Measurements from ENCODE around the gene PLLP. TPM values are rescaled to one million over a fixed set of nuclear protein-coding genes. Genes with fewer than 3 reads are reported as not detected.
A peak's percentile ranks its signal among the peaks of the same experiment; 100 is the strongest.

PLLP gene
- total and polyA plus RNA-seq, 10 of the 15 experiments (the other 5 are each of a cell fraction or from before 2014, with no cell fraction given), result 0.21 to 5.8 (median 0.67) TPM

DNA sequence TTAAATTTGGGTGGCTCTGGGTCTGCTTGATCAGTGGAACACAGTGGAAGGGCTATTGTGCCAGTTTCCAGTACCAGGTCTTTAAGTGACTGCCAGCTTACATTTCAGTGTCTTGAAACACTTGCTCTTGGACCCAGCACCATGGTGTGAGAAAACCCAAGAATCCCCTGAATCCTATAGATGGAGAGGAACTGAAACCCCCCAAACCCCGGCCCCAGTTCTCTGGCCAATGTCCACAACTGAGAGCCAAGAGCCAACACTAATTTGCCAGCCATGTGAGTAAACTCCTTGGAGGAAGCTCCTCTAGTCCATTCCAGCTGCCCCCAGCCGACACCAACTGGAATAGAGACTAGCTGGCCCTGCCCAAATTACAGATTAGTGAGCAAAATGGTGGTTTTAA, 41.8 kb downstream of the PLLP start:
- intact Hi-C loops (cut with micrococcal nuclease; ENCODE audit: unreplicated experiment), result no loop called here
- CTCF ChIA-PET, result interaction anchor here (0.5 to 4.3 kb wide), 2 partner anchors 57 to 210 kb away, joined by 3 to 19 read pairs; no protein-coding TSS in a partner anchor
- no peak for FAIRE-seq

DNA sequence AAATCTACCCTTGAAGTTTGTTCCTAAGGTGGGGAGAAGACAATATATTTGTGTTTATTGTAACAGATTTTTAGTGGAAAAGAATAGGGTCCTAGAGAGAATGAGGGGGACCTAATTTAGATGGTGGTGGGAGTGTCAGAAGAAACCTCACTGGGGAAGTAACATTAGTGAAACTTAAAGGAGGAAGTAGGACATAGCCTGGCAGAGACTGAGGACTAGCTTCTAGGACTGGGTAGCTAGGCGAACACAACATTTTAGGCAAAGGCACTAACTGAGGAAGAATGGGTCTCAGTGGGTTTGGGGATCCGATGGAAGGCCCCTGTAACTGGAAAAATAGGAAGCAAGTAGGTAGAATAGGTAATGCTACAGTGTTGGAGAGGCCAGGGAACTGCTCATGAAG, 43.6 kb downstream of the PLLP start:
- Histone ChIP-seq H3K9me3 (replicated peaks; ENCODE audit: control insufficient read depth, insufficient read depth, low read length) (no peaks in the 10 kb centered on the region), H3K27me3 (replicated peaks in 1 of 2; ENCODE audit: control insufficient read depth in 2 of 2, insufficient read depth in 2 of 2, low read length in 1 of 2) (no peaks in the 10 kb centered on the region), H3K36me3 (ENCODE audit: control insufficient read depth in 2 of 2, insufficient read depth in 2 of 2, low read length in 1 of 2) (peaks cover 0 to 18% of the 10 kb centered on the region in 2 experiments; a peak in 2 of 4 replicates), H3K79me2 (ENCODE audit: control insufficient read depth, insufficient read depth, low read length) (peaks cover 3% of the 10 kb centered on the region), H3K4me3 (no peak overlapping the region), H3K4me1 (ENCODE audit: control insufficient read depth, insufficient read depth, low read length) (peaks cover 17% of the 10 kb centered on the region; the same call in 1 of the 2 replicates), H2AFZ (ENCODE audit: control insufficient read depth, low read depth, low read length) (no peak overlapping the region), H3K4me2 (ENCODE audit: control insufficient read depth, insufficient read depth) (no peak overlapping the region), H3K9ac (ENCODE audit: control insufficient read depth, insufficient read depth, low read length) (no peak overlapping the region), H4K20me1 (ENCODE audit: control insufficient read depth, insufficient read depth) (no peaks in the 10 kb centered on the region), H3K27ac (ENCODE audit: control insufficient read depth, insufficient read depth) (no peak overlapping the region)
- no TSS peak for BruUV-seq (replicated peaks)
- intact Hi-C loops (cut with micrococcal nuclease; ENCODE audit: unreplicated experiment) (no loop called here), in situ Hi-C loops (cut with MboI) (no loop called here)
- 26% methylated on average over 2 of the region's 2 CpGs for WGBS (ENCODE audit: insufficient coverage, insufficient replicate concordance, low lambda C conversion rate, missing lambda C conversion rate)
- no peak for FAIRE-seq
- CTCF ChIA-PET, result interaction anchor here (0.5 to 4.3 kb wide), 10 partner anchors 40 to 274 kb away, joined by 3 to 19 read pairs (median 4); partner anchors contain the start of gene CPNE2
- ATAC-seq, result peak; percentile 11; the same call in 2 of the 3 replicates
- SMC1A ChIA-PET (ENCODE audit: uncharacterized antibody, unreplicated experiment), result interaction anchor here (0.7 to 8.4 kb wide), 10 partner anchors 8 to 177 kb away, joined by 3 to 39 read pairs (median 5); partner anchors contain the start of genes PSME3IP1 and RSPRY1
- RAD21 ChIA-PET (ENCODE audit: unreplicated experiment), result interaction anchor here (0.6 to 3.3 kb wide), 8 partner anchors 20 to 271 kb away, joined by 3 to 14 read pairs (median 3); partner anchors contain the start of genes PSME3IP1 and RSPRY1
- no peak for DNase-seq (ENCODE audit: low read depth, low spot score)
- POLR2A ChIA-PET, result interaction anchor here (0.5 to 7.1 kb wide), 6 partner anchors 10 to 59 kb away, joined by 3 to 35 read pairs (median 4); partner anchors contain the start of genes PSME3IP1 and RSPRY1
- TF ChIP-seq RELB (IDR thresholded peaks at IDR 0.05; ENCODE audit: low read depth) (0 out of 2 replicates have a peak, but pooled peaks have one; percentile 20), SMC3 (IDR thresholded peaks at IDR 0.05; ENCODE audit: borderline replicate concordance, low read length) (no peak), RUNX3 (IDR thresholded peaks at IDR 0.05; ENCODE audit: low read length) (peak; percentile 25; the same call in 1 of the 2 replicates), IKZF2 (IDR thresholded peaks at IDR 0.05) (peak; percentile 15 to 21; a peak in 2 of 4 replicates), ZBTB33 (IDR thresholded peaks at IDR 0.05) (no peak), NBN (IDR thresholded peaks at IDR 0.05) (no peak), SPI1 (IDR thresholded peaks at IDR 0.05; ENCODE audit: borderline replicate concordance, insufficient read depth, low read depth, low read length) (peak; percentile 78), NFYB (IDR thresholded peaks at IDR 0.05; ENCODE audit: insufficient read depth, low read depth, low read length) (no peak), NFIC (IDR thresholded peaks at IDR 0.05; ENCODE audit: low read depth, low read length) (peak; percentile 23; the same call in 1 of the 2 replicates)

More for the DNA sequence above, 41.8 kb downstream of the PLLP start:
- SMC1A ChIA-PET (ENCODE audit: uncharacterized antibody, unreplicated experiment), result interaction anchor here (0.9 to 8.4 kb wide), 3 partner anchors 56 to 134 kb away, joined by 3 to 39 read pairs (median 3); partner anchors contain the start of genes PSME3IP1 and RSPRY1
- no peak for DNase-seq (ENCODE audit: low read depth, low spot score)
- 100% methylated on average over 2 of the region's 2 CpGs for WGBS (ENCODE audit: insufficient coverage, insufficient replicate concordance, low lambda C conversion rate, missing lambda C conversion rate)
- ATAC-seq, result no peak
- H3K9ac ChIP-seq (ENCODE audit: control insufficient read depth, insufficient read depth, low read length), result no peak overlapping the region
- H2AFZ ChIP-seq (ENCODE audit: control insufficient read depth, low read depth, low read length), result no peak overlapping the region
- no peak overlapping the region for H3K4me3 ChIP-seq
- peak; percentile 85 for TF ChIP-seq SPI1 (IDR thresholded peaks at IDR 0.05; ENCODE audit: borderline replicate concordance, insufficient read depth, low read depth, low read length)
- TF ChIP-seq POLR2AphosphoS5 (IDR thresholded peaks at IDR 0.05; ENCODE audit: low read length), result 0 out of 2 replicates have a peak, but pooled peaks have one; percentile 7
- 0 out of 2 replicates have a peak, but pooled peaks have one; percentile 16 for TF ChIP-seq IRF4 (IDR thresholded peaks at IDR 0.05; ENCODE audit: low read depth, low read length)
- TF ChIP-seq ATF3 (IDR thresholded peaks at IDR 0.05; ENCODE audit: borderline replicate concordance, extremely low read depth, low read depth, low read length), result no peak
- no peak for TF ChIP-seq RCOR1 (conservative IDR thresholded peaks at IDR 0.05; ENCODE audit: low read depth, low read length)
- BruUV-seq (replicated peaks), result no TSS peak
- H3K4me1 ChIP-seq (ENCODE audit: control insufficient read depth, insufficient read depth, low read length), result peaks cover 21% of the 10 kb centered on the region
- no peak overlapping the region for H3K4me2 ChIP-seq (ENCODE audit: control insufficient read depth, insufficient read depth)
- RAD21 ChIA-PET (ENCODE audit: unreplicated experiment), result interaction anchor here (0.6 to 3.3 kb wide), 2 partner anchors 46 to 57 kb away, joined by 3 to 14 read pairs; no protein-coding TSS in a partner anchor
- peaks cover 0 to 20% of the 10 kb centered on the region in 2 experiments; a peak in 2 of 4 replicates for H3K36me3 ChIP-seq (ENCODE audit: control insufficient read depth in 2 of 2, insufficient read depth in 2 of 2, low read length in 1 of 2)
- H3K79me2 ChIP-seq (ENCODE audit: control insufficient read depth, insufficient read depth, low read length), result peaks cover 5% of the 10 kb centered on the region
- in situ Hi-C loops (cut with MboI), result no loop called here
- no peaks in the 10 kb centered on the region for H3K27me3 ChIP-seq (replicated peaks in 1 of 2; ENCODE audit: control insufficient read depth in 2 of 2, insufficient read depth in 2 of 2, low read length in 1 of 2)
- POLR2A ChIA-PET, result interaction anchor here (7.1 kb wide), 1 partner anchor 17 kb away, joined by 35 read pairs; no protein-coding TSS in a partner anchor
- no peak overlapping the region for H3K27ac ChIP-seq (ENCODE audit: control insufficient read depth, insufficient read depth)
- no peaks in the 10 kb centered on the region for H3K9me3 ChIP-seq (replicated peaks; ENCODE audit: control insufficient read depth, insufficient read depth, low read length)
- no peaks in the 10 kb centered on the region for H4K20me1 ChIP-seq (ENCODE audit: control insufficient read depth, insufficient read depth)
